Measurements from ENCODE around the gene MAB21L2. TPM values are rescaled to one million over a fixed set of nuclear protein-coding genes. Genes with fewer than 3 reads are reported as not detected.

MAB21L2 gene
- total RNA-seq, 1 donor from 2014 or later: 1.9 TPM

- Histone ChIP-seq H3K4me1 (ENCODE audit: insufficient read depth, low read length) (no peaks in the 10 kb centered on the region), H3K27me3 (ENCODE audit: insufficient read depth, low read length) (no peaks in the 10 kb centered on the region), H3K79me2 (ENCODE audit: insufficient read depth, low read length) (no peaks in the 10 kb centered on the region), H3K4me2 (ENCODE audit: low read length) (no peak overlapping the region), H3K9ac (ENCODE audit: low read length) (no peak overlapping the region), H3K36me3 (ENCODE audit: insufficient read depth, low read length) (no peaks in the 10 kb centered on the region), H3K27ac (ENCODE audit: low read depth, low read length) (no peak overlapping the region), H4K20me1 (ENCODE audit: insufficient read depth, low read length) (no peaks in the 10 kb centered on the region), H3K9me3 (ENCODE audit: insufficient read depth, low read depth, low read length) (no peaks in the 10 kb centered on the region), H2AFZ (ENCODE audit: low read depth, low read length) (no peak overlapping the region), H3K4me3 (ENCODE audit: insufficient read depth, low read depth, low read length) (no peak overlapping the region)
- Mint-ChIP-seq H3K4me1 (ENCODE audit: low read depth, unreplicated experiment) (no peaks in the 10 kb centered on the region), H3K4me3 (ENCODE audit: unreplicated experiment) (no peak overlapping the region), H3K36me3 (ENCODE audit: low read depth, unreplicated experiment) (no peaks in the 10 kb centered on the region), H3K9me3 (ENCODE audit: unreplicated experiment) (no peaks in the 10 kb centered on the region), H3K27ac (ENCODE audit: unreplicated experiment) (no peak overlapping the region), H3K27me3 (ENCODE audit: low read depth, unreplicated experiment) (no peaks in the 10 kb centered on the region)
- TF ChIP-seq, protein P1, sequence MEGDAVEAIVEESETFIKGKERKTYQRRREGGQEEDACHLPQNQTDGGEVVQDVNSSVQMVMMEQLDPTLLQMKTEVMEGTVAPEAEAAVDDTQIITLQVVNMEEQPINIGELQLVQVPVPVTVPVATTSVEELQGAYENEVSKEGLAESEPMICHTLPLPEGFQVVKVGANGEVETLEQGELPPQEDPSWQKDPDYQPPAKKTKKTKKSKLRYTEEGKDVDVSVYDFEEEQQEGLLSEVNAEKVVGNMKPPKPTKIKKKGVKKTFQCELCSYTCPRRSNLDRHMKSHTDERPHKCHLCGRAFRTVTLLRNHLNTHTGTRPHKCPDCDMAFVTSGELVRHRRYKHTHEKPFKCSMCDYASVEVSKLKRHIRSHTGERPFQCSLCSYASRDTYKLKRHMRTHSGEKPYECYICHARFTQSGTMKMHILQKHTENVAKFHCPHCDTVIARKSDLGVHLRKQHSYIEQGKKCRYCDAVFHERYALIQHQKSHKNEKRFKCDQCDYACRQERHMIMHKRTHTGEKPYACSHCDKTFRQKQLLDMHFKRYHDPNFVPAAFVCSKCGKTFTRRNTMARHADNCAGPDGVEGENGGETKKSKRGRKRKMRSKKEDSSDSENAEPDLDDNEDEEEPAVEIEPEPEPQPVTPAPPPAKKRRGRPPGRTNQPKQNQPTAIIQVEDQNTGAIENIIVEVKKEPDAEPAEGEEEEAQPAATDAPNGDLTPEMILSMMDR (IDR thresholded peaks at IDR 0.05; ENCODE audit: insufficient read depth, low read depth, low read length): no peak
- TF ChIP-seq EZH2 (IDR thresholded peaks at IDR 0.05; ENCODE audit: insufficient read depth, low read length): no peak
- no peak for FAIRE-seq
- no peak for DNase-seq (ENCODE audit: low read depth)
Observed at GRCh38 chr4:150632639-150633038, 50.7 kb downstream of the MAB21L2 start.

Measured in astrocyte (in vitro differentiated cells and primary cell).